ENCODE measurements around the gene CTCF. TPM values are rescaled to one million over a fixed set of nuclear protein-coding genes. Genes with fewer than 3 reads are reported as not detected.

CTCF gene
- total and polyA plus RNA-seq, 2 experiments from 2014 or later, result 64.5 to 72.3 TPM

DNA sequence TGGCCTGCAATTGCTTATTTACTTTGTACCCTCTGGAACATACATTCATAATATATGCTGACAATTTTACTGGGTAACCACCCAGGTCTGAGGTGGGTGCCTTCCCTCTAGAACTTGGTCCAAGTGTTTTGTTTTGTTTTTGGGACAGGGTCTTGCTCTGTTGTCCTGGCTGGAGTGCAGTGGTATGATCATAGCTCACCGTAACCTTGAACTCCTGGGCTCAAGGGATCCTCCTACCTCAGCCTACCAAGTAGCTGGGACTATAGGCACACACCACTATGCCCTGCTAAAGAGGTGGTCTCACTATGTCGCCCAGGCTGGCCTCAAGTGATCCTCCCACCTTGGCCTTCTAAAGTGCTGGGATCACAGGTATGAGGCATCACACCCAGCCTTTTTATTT is 11.2 kb upstream of the CTCF start:
- peaks cover 23% of the 10 kb centered on the region for H3K4me1 Mint-ChIP-seq
- H3K9me3 Mint-ChIP-seq, result no peaks in the 10 kb centered on the region

DNA sequence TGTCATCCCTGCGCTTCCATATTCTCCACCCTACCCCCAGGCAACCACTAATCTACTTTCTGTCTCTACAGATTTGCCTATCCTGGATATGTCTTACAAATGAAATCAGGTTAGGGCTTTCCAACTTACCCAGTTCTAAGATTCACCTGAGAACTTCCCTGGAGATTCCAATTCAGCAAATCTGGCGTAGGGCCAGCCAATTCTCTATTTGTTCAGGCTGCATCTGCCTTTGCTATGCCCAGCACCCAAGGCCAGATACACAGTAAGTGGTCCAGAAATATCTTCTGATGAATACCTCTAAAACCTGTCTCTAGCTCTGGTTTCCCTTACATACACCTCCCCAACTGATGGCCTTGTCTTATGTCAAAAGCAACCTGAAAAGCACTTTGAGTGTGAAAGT is 10.4 kb upstream of the CTCF start:
- Histone ChIP-seq H3F3A (replicated peaks; ENCODE audit: low read depth) (no peaks in the 10 kb centered on the region), H3K27me3 (ENCODE audit: insufficient read depth) (no peaks in the 10 kb centered on the region), H3K36me3 (ENCODE audit: insufficient read depth) (no peaks in the 10 kb centered on the region), H3K4me2 (no peak overlapping the region), H4K20me1 (replicated peaks; ENCODE audit: insufficient read depth) (peaks cover 9% of the 10 kb centered on the region), H2AFZ (no peak overlapping the region), H3K79me2 (replicated peaks; ENCODE audit: insufficient read depth) (peaks cover 8% of the 10 kb centered on the region; the same call in 1 of the 2 replicates), H3K4me1 (ENCODE audit: insufficient read depth) (no peaks in the 10 kb centered on the region), H3K27ac (ENCODE audit: low read depth) (no peak overlapping the region), H3K9me2 (ENCODE audit: insufficient read depth) (no peaks in the 10 kb centered on the region), H3K4me3 (no peak overlapping the region)
- no peak for ATAC-seq
- Mint-ChIP-seq H3K27ac (no peak overlapping the region), H3K9me3 (no peaks in the 10 kb centered on the region), H3K36me3 (ENCODE audit: low read depth) (no peaks in the 10 kb centered on the region; the same call in 2 of the 3 replicates), H3K27me3 (ENCODE audit: insufficient read depth, low read depth, poor library complexity) (peaks cover 13% of the 10 kb centered on the region), H3K4me3 (no peak overlapping the region), H3K4me1 (peaks cover 18% of the 10 kb centered on the region)
- DNase-seq (ENCODE audit: low spot score), result no peak
- TF ChIP-seq, protein P1, sequence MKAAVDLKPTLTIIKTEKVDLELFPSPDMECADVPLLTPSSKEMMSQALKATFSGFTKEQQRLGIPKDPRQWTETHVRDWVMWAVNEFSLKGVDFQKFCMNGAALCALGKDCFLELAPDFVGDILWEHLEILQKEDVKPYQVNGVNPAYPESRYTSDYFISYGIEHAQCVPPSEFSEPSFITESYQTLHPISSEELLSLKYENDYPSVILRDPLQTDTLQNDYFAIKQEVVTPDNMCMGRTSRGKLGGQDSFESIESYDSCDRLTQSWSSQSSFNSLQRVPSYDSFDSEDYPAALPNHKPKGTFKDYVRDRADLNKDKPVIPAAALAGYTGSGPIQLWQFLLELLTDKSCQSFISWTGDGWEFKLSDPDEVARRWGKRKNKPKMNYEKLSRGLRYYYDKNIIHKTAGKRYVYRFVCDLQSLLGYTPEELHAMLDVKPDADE (IDR thresholded peaks at IDR 0.05), result no peak
- TF ChIP-seq STAT1 (IDR thresholded peaks at IDR 0.05; ENCODE audit: unreplicated experiment) (no peak), POLR2AphosphoS5 (IDR thresholded peaks at IDR 0.05; ENCODE audit: low read depth) (no peak), NANOG (IDR thresholded peaks at IDR 0.05; ENCODE audit: borderline replicate concordance) (no peak), JUNB (IDR thresholded peaks at IDR 0.05; ENCODE audit: unreplicated experiment) (no peak), EZH2 (IDR thresholded peaks at IDR 0.05; ENCODE audit: low read depth, unreplicated experiment) (no peak), CREB1 (CRISPR knock-in tag; IDR thresholded peaks at IDR 0.05; ENCODE audit: low read depth) (no peak), EZH2phosphoT487 (IDR thresholded peaks at IDR 0.05; ENCODE audit: unreplicated experiment) (no peak)
- TF ChIP-seq, protein P2, sequence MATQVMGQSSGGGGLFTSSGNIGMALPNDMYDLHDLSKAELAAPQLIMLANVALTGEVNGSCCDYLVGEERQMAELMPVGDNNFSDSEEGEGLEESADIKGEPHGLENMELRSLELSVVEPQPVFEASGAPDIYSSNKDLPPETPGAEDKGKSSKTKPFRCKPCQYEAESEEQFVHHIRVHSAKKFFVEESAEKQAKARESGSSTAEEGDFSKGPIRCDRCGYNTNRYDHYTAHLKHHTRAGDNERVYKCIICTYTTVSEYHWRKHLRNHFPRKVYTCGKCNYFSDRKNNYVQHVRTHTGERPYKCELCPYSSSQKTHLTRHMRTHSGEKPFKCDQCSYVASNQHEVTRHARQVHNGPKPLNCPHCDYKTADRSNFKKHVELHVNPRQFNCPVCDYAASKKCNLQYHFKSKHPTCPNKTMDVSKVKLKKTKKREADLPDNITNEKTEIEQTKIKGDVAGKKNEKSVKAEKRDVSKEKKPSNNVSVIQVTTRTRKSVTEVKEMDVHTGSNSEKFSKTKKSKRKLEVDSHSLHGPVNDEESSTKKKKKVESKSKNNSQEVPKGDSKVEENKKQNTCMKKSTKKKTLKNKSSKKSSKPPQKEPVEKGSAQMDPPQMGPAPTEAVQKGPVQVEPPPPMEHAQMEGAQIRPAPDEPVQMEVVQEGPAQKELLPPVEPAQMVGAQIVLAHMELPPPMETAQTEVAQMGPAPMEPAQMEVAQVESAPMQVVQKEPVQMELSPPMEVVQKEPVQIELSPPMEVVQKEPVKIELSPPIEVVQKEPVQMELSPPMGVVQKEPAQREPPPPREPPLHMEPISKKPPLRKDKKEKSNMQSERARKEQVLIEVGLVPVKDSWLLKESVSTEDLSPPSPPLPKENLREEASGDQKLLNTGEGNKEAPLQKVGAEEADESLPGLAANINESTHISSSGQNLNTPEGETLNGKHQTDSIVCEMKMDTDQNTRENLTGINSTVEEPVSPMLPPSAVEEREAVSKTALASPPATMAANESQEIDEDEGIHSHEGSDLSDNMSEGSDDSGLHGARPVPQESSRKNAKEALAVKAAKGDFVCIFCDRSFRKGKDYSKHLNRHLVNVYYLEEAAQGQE (IDR thresholded peaks at IDR 0.05; ENCODE audit: unreplicated experiment), result no peak

More for the DNA sequence above, 11.2 kb upstream of the CTCF start:
- no peak for DNase-seq (ENCODE audit: low spot score)
- Mint-ChIP-seq H3K27ac (no peak overlapping the region), H3K4me3 (no peak overlapping the region), H3K27me3 (ENCODE audit: insufficient read depth, low read depth, poor library complexity) (peaks cover 19% of the 10 kb centered on the region), H3K36me3 (ENCODE audit: low read depth) (no peaks in the 10 kb centered on the region; the same call in 2 of the 3 replicates)
- peaks cover 13% of the 10 kb centered on the region for H4K20me1 ChIP-seq (replicated peaks; ENCODE audit: insufficient read depth)
- no peak for ATAC-seq
- H3K9me2 ChIP-seq (ENCODE audit: insufficient read depth), result no peaks in the 10 kb centered on the region
- no peak overlapping the region for H3K4me2 ChIP-seq
- H3K4me3 ChIP-seq, result no peak overlapping the region
- TF ChIP-seq EZH2 (IDR thresholded peaks at IDR 0.05; ENCODE audit: low read depth, unreplicated experiment), result no peak
- TF ChIP-seq, protein P3, sequence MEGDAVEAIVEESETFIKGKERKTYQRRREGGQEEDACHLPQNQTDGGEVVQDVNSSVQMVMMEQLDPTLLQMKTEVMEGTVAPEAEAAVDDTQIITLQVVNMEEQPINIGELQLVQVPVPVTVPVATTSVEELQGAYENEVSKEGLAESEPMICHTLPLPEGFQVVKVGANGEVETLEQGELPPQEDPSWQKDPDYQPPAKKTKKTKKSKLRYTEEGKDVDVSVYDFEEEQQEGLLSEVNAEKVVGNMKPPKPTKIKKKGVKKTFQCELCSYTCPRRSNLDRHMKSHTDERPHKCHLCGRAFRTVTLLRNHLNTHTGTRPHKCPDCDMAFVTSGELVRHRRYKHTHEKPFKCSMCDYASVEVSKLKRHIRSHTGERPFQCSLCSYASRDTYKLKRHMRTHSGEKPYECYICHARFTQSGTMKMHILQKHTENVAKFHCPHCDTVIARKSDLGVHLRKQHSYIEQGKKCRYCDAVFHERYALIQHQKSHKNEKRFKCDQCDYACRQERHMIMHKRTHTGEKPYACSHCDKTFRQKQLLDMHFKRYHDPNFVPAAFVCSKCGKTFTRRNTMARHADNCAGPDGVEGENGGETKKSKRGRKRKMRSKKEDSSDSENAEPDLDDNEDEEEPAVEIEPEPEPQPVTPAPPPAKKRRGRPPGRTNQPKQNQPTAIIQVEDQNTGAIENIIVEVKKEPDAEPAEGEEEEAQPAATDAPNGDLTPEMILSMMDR (conservative IDR thresholded peaks at IDR 0.05; ENCODE audit: low read depth in 2 of 2), result no peak
- peaks cover 4% of the 10 kb centered on the region; the same call in 1 of the 2 replicates for H3K79me2 ChIP-seq (replicated peaks; ENCODE audit: insufficient read depth)
- H3K27me3 ChIP-seq (ENCODE audit: insufficient read depth), result no peaks in the 10 kb centered on the region
- H3K36me3 ChIP-seq (ENCODE audit: insufficient read depth), result no peaks in the 10 kb centered on the region
- no peak overlapping the region for H2AFZ ChIP-seq
- no peaks in the 10 kb centered on the region; the same call in 1 of the 2 replicates for H3K4me1 ChIP-seq (ENCODE audit: insufficient read depth)
- peaks cover 3% of the 10 kb centered on the region; the same call in 1 of the 2 replicates for H3F3A ChIP-seq (replicated peaks; ENCODE audit: low read depth)
- no peak overlapping the region for H3K27ac ChIP-seq (ENCODE audit: low read depth)
